ENCODE measurements around the gene MAGEB2. TPM values are rescaled to one million over a fixed set of nuclear protein-coding genes. Genes with fewer than 3 reads are reported as not detected.

Gene MAGEB2
- total RNA-seq, 1 donor from 2014 or later, result not detected

Other genes starting within 250 kb of the MAGEB2 start
- not detected in 2 replicates for gene MAGEB3, start 15.1 kb downstream of the MAGEB2 start, total RNA-seq
- gene MAGEB4, start 26.4 kb downstream of the MAGEB2 start, total RNA-seq, result not detected in 2 replicates
- gene MAGEB1, start 31.6 kb downstream of the MAGEB2 start, total RNA-seq, result not detected in 2 replicates
- gene NR0B1, start 93.8 kb downstream of the MAGEB2 start, total RNA-seq, result not detected in 2 replicates

All from T-helper 2 cell treated with Interferon-gamma antibody and Interleukin-4, amounts not matched to agents 100 ng/mL and 5 ng/mL, for 36 hours (primary cell).